ENCODE data around the gene G2E3.
A peak's percentile ranks its signal among the peaks of the same experiment; 100 is the strongest.

Gene G2E3, protein sequence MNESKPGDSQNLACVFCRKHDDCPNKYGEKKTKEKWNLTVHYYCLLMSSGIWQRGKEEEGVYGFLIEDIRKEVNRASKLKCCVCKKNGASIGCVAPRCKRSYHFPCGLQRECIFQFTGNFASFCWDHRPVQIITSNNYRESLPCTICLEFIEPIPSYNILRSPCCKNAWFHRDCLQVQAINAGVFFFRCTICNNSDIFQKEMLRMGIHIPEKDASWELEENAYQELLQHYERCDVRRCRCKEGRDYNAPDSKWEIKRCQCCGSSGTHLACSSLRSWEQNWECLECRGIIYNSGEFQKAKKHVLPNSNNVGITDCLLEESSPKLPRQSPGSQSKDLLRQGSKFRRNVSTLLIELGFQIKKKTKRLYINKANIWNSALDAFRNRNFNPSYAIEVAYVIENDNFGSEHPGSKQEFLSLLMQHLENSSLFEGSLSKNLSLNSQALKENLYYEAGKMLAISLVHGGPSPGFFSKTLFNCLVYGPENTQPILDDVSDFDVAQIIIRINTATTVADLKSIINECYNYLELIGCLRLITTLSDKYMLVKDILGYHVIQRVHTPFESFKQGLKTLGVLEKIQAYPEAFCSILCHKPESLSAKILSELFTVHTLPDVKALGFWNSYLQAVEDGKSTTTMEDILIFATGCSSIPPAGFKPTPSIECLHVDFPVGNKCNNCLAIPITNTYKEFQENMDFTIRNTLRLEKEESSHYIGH

DNA sequence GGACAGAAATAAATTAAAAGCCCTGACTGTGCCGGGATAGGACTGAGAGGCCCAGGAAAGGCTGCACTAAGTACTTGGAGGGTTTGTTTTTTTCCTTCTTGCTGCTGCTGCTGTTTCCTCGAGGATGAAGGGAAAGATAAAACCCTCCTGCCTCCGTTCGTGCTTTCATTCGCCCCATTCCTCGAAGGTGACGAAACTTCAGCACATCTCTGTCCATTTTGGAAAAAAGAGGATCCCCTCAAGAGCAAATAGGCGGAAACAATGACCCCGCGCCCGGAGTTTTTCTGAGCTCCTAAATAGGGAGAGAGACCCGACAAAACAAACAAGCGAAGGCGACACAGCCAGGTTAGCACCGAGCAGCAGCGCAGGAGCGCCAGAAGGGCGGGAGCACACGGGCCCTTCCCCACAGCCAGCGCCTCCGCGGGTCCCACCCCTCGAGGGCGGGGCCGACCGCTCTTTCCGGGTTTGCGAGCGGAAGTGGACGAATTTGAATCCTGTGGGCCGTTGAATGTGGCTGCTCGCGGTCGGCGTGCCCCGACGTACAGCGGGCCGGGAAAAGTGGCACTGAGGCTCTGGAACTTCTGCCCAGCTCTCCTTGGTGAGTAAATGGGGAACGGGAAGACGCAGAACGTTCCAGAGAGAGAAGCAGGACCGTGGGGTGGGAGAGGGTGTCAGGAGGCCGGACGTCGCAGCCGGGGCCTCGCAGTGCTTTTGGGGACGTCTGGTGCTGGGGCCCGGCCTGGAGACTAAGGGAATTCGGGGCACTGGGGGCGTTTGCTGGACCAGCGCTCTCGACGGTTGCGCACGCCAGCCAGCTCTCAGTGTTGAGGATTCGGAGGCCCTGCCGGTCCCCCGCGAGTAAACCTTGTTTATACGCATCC lies at the start of gene G2E3:
TSS of gene G2E3 (plus strand) at position 484 of the 881 bp plus-strand sequence. CDS start 21,922 bp downstream, outside the sequence.
- TF ChIP-seq TCF4 (CRISPR knock-in tag; IDR thresholded peaks at IDR 0.05; ENCODE audit: borderline replicate concordance) (no peak), ISL1 (CRISPR knock-in tag; IDR thresholded peaks at IDR 0.05) (0 out of 2 replicates have a peak, but pooled peaks have one; percentile 20), RARB (CRISPR knock-in tag; IDR thresholded peaks at IDR 0.05) (no peak), PPARA (CRISPR knock-in tag; IDR thresholded peaks at IDR 0.05; ENCODE audit: borderline replicate concordance) (no peak), OSR1 (CRISPR knock-in tag; IDR thresholded peaks at IDR 0.05) (no peak), ARNTL (CRISPR knock-in tag; IDR thresholded peaks at IDR 0.05; ENCODE audit: borderline replicate concordance, low read depth) (no peak), CSDC2 (CRISPR knock-in tag; IDR thresholded peaks at IDR 0.05) (0 out of 2 replicates have a peak, but pooled peaks have one; percentile 43), ZC3H10 (CRISPR knock-in tag; IDR thresholded peaks at IDR 0.05) (no peak), GLIS3 (CRISPR knock-in tag; IDR thresholded peaks at IDR 0.05) (no peak), ZNF8 (CRISPR knock-in tag; IDR thresholded peaks at IDR 0.05) (no peak), ZNF565 (CRISPR knock-in tag; conservative IDR thresholded peaks at IDR 0.05; ENCODE audit: low read depth) (no peak), ZFP30 (CRISPR knock-in tag; IDR thresholded peaks at IDR 0.05) (no peak), ZNF70 (CRISPR knock-in tag; IDR thresholded peaks at IDR 0.05) (no peak)
- TF ChIP-seq, protein P1, sequence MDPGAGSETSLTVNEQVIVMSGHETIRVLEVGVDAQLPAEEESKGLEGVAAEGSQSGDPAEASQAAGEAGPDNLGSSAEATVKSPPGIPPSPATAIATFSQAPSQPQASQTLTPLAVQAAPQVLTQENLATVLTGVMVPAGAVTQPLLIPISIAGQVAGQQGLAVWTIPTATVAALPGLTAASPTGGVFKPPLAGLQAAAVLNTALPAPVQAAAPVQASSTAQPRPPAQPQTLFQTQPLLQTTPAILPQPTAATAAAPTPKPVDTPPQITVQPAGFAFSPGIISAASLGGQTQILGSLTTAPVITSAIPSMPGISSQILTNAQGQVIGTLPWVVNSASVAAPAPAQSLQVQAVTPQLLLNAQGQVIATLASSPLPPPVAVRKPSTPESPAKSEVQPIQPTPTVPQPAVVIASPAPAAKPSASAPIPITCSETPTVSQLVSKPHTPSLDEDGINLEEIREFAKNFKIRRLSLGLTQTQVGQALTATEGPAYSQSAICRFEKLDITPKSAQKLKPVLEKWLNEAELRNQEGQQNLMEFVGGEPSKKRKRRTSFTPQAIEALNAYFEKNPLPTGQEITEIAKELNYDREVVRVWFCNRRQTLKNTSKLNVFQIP (CRISPR knock-in tag; IDR thresholded peaks at IDR 0.05; ENCODE audit: borderline replicate concordance, low read depth): no peak
- TF ChIP-seq, protein P2, sequence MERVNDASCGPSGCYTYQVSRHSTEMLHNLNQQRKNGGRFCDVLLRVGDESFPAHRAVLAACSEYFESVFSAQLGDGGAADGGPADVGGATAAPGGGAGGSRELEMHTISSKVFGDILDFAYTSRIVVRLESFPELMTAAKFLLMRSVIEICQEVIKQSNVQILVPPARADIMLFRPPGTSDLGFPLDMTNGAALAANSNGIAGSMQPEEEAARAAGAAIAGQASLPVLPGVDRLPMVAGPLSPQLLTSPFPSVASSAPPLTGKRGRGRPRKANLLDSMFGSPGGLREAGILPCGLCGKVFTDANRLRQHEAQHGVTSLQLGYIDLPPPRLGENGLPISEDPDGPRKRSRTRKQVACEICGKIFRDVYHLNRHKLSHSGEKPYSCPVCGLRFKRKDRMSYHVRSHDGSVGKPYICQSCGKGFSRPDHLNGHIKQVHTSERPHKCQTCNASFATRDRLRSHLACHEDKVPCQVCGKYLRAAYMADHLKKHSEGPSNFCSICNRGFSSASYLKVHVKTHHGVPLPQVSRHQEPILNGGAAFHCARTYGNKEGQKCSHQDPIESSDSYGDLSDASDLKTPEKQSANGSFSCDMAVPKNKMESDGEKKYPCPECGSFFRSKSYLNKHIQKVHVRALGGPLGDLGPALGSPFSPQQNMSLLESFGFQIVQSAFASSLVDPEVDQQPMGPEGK (CRISPR knock-in tag; IDR thresholded peaks at IDR 0.05; ENCODE audit: borderline replicate concordance): no peak
- TF ChIP-seq, protein P3, sequence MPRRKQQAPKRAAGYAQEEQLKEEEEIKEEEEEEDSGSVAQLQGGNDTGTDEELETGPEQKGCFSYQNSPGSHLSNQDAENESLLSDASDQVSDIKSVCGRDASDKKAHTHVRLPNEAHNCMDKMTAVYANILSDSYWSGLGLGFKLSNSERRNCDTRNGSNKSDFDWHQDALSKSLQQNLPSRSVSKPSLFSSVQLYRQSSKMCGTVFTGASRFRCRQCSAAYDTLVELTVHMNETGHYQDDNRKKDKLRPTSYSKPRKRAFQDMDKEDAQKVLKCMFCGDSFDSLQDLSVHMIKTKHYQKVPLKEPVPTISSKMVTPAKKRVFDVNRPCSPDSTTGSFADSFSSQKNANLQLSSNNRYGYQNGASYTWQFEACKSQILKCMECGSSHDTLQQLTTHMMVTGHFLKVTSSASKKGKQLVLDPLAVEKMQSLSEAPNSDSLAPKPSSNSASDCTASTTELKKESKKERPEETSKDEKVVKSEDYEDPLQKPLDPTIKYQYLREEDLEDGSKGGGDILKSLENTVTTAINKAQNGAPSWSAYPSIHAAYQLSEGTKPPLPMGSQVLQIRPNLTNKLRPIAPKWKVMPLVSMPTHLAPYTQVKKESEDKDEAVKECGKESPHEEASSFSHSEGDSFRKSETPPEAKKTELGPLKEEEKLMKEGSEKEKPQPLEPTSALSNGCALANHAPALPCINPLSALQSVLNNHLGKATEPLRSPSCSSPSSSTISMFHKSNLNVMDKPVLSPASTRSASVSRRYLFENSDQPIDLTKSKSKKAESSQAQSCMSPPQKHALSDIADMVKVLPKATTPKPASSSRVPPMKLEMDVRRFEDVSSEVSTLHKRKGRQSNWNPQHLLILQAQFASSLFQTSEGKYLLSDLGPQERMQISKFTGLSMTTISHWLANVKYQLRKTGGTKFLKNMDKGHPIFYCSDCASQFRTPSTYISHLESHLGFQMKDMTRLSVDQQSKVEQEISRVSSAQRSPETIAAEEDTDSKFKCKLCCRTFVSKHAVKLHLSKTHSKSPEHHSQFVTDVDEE (CRISPR knock-in tag; IDR thresholded peaks at IDR 0.05): no peak
- TF ChIP-seq, protein P4, sequence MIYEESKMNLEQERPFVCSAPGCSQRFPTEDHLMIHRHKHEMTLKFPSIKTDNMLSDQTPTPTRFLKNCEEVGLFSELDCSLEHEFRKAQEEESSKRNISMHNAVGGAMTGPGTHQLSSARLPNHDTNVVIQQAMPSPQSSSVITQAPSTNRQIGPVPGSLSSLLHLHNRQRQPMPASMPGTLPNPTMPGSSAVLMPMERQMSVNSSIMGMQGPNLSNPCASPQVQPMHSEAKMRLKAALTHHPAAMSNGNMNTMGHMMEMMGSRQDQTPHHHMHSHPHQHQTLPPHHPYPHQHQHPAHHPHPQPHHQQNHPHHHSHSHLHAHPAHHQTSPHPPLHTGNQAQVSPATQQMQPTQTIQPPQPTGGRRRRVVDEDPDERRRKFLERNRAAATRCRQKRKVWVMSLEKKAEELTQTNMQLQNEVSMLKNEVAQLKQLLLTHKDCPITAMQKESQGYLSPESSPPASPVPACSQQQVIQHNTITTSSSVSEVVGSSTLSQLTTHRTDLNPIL (CRISPR knock-in tag; IDR thresholded peaks at IDR 0.05; ENCODE audit: low read depth): no peak
- peak; percentile 98 for ATAC-seq

DNA sequence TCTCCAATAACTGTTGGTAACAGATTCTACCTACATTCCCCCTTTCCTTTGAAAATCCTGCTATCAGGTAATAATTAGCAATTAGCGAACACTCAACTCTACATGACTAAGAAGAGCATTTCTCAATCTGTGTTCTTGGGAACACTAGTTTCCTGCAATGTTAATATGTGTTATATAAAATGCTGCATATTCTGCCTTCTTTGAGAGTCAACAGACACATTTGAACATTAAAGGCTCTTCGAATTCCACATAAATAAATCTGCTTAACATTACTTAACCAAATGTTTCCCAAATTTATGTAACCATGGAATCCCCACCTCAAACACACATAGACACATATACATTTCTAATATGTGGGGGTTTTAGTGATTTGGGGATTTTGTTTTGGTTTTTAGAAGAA lies 41.2 kb upstream of the G2E3 start:
- ATAC-seq: no peak
- TF ChIP-seq ZFP30 (CRISPR knock-in tag; IDR thresholded peaks at IDR 0.05) (no peak), ZNF565 (CRISPR knock-in tag; conservative IDR thresholded peaks at IDR 0.05; ENCODE audit: low read depth) (no peak), GLIS3 (CRISPR knock-in tag; IDR thresholded peaks at IDR 0.05) (no peak), ESRRG (CRISPR knock-in tag; IDR thresholded peaks at IDR 0.05) (no peak), SNAI2 (CRISPR knock-in tag; IDR thresholded peaks at IDR 0.05) (no peak), RARB (CRISPR knock-in tag; IDR thresholded peaks at IDR 0.05) (no peak)
- TF ChIP-seq, protein P3 (CRISPR knock-in tag; IDR thresholded peaks at IDR 0.05): no peak
- TF ChIP-seq, protein P1 (CRISPR knock-in tag; IDR thresholded peaks at IDR 0.05; ENCODE audit: borderline replicate concordance, low read depth): no peak
- TF ChIP-seq, protein P4 (CRISPR knock-in tag; IDR thresholded peaks at IDR 0.05; ENCODE audit: low read depth): no peak
- TF ChIP-seq, protein P5, sequence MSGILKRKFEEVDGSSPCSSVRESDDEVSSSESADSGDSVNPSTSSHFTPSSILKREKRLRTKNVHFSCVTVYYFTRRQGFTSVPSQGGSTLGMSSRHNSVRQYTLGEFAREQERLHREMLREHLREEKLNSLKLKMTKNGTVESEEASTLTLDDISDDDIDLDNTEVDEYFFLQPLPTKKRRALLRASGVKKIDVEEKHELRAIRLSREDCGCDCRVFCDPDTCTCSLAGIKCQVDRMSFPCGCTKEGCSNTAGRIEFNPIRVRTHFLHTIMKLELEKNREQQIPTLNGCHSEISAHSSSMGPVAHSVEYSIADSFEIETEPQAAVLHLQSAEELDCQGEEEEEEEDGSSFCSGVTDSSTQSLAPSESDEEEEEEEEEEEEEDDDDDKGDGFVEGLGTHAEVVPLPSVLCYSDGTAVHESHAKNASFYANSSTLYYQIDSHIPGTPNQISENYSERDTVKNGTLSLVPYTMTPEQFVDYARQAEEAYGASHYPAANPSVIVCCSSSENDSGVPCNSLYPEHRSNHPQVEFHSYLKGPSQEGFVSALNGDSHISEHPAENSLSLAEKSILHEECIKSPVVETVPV (CRISPR knock-in tag; IDR thresholded peaks at IDR 0.05): no peak
